ENCODE results near the gene CCNA2.

CCNA2 gene

DNA sequence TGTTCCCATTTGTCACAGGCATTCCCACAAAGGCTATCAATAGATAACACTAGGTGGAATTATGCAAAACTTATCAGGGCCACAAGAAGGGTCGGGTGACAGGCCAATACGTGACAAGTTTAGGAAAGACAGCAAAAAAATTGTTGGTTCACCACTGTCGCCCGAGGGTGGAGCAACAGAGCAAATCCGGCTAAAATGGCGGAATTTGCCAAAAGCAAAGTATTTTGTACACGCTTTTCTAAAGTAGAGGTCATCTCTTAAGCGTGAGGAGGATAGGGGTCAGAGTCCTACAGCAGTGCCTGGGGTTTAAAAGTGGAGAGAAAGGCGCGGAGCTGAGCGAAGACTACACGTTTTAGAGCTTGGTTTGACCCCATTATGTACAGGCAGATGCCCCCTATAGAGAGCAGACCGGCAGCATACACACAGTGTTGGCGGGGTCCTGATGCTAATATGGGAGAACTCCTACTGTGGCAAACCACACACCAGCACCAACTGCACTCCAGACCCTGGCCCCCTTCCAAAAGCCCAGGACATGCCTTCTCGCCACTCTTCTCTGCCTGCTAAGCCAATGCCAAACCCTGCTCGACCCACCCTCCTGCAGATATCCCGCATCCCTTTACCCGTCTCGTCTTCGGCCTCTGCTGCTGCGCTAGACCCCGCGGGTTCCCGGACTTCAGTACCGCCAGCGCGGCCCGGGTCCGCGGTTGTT lies 733 bp downstream of the CCNA2 start:
- TF ChIP-seq, protein P1, sequence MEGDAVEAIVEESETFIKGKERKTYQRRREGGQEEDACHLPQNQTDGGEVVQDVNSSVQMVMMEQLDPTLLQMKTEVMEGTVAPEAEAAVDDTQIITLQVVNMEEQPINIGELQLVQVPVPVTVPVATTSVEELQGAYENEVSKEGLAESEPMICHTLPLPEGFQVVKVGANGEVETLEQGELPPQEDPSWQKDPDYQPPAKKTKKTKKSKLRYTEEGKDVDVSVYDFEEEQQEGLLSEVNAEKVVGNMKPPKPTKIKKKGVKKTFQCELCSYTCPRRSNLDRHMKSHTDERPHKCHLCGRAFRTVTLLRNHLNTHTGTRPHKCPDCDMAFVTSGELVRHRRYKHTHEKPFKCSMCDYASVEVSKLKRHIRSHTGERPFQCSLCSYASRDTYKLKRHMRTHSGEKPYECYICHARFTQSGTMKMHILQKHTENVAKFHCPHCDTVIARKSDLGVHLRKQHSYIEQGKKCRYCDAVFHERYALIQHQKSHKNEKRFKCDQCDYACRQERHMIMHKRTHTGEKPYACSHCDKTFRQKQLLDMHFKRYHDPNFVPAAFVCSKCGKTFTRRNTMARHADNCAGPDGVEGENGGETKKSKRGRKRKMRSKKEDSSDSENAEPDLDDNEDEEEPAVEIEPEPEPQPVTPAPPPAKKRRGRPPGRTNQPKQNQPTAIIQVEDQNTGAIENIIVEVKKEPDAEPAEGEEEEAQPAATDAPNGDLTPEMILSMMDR (IDR thresholded peaks at IDR 0.05; ENCODE audit: control insufficient read depth, extremely low read depth, insufficient read depth), result 0 out of 2 replicates have a peak, but pooled peaks have one; percentile 13
- DNase-seq (ENCODE audit: low read depth), result no peak
- H3K4me3 ChIP-seq (ENCODE audit: low read depth, low read length), result peak overlapping the region; percentile 91

- peak overlapping the region; percentile 91 for H3K4me3 ChIP-seq (ENCODE audit: low read depth, low read length)
- DNase-seq (ENCODE audit: low read depth), result no peak
- TF ChIP-seq, protein P1 (IDR thresholded peaks at IDR 0.05; ENCODE audit: control insufficient read depth, extremely low read depth, insufficient read depth), result no peak
These were observed 1.6 kb downstream of the CCNA2 start for GRCh38 chr4:121822047-121822446.

DNA sequence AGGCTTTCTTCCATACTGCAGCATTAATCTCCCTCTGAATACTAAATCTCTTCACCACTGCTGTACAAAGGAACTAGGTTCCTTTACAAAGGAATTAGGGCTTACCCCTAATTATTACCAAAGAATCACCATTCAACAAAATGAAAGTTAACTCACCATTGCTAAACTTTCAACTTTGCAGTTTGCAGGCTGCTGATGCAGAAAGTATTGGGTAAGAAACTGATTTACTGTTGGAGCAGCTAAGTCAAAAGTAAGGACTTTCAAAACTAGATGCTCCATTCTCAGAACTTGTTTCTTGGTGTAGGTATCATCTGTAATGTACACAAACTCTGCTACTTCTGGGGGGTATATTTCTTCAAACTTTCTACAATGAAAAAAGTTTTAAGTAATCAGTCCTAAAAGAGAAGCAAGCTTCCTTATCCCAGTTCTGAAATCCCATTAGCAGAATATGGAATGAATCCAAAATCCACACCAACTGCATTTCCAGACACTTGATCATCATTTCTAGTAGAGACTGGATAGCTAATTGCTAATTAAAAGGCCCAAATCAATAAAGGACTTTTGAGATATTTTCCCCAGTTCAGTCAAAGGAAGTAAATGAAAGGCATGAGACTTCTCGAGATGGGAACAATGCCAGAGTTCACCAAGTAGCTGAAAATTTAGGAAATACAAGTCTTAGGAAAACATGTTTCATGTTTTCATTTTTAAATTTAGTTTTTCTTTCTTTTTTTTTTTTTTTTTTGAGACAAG lies 4.3 kb downstream of the CCNA2 start:
- no peak for DNase-seq (ENCODE audit: low read depth)
- TF ChIP-seq, protein P1 (IDR thresholded peaks at IDR 0.05; ENCODE audit: control insufficient read depth, extremely low read depth, insufficient read depth), result no peak
- H3K4me3 ChIP-seq (ENCODE audit: low read depth, low read length), result no peak overlapping the region

- TF ChIP-seq, protein P1 (IDR thresholded peaks at IDR 0.05; ENCODE audit: control insufficient read depth, extremely low read depth, insufficient read depth), result no peak
- DNase-seq (ENCODE audit: low read depth), result no peak
- no peak overlapping the region for H3K4me3 ChIP-seq (ENCODE audit: low read depth, low read length)
These were observed 5.5 kb downstream of the CCNA2 start for GRCh38 chr4:121818215-121818614.

- DNase-seq (ENCODE audit: low read depth), result no peak
- TF ChIP-seq, protein P1 (IDR thresholded peaks at IDR 0.05; ENCODE audit: control insufficient read depth, extremely low read depth, insufficient read depth), result no peak
- H3K4me3 ChIP-seq (ENCODE audit: low read depth, low read length), result no peak overlapping the region
These were observed 6.0 kb downstream of the CCNA2 start for GRCh38 chr4:121817701-121818100.

DNA sequence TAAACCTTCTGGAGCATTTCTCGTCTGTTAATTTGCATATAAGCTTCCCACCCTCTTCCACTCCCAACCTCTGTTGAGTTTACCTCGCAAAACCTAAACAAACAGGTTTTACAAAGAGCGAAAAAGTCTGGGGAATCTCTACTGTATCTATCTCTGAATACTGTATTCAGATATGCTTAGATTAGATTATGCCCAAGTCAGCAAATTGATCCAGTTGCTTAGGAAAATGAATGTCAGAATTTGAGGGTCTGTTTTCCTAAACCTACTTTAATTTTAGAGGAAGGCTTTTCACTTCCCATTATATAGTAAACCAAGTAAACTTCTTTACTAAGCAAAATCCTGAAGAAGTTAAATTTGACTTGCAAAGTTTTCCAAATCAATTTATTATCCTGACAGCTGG lies 6.7 kb downstream of the CCNA2 start:
- TF ChIP-seq, protein P1 (IDR thresholded peaks at IDR 0.05; ENCODE audit: control insufficient read depth, extremely low read depth, insufficient read depth), result no peak
- DNase-seq (ENCODE audit: low read depth), result no peak
- no peak overlapping the region for H3K4me3 ChIP-seq (ENCODE audit: low read depth, low read length)
